ENCODE measurements around the gene GRWD1.

GRWD1 gene

GRCh38 chr19:48445606-48446481, at the start of gene GRWD1:
TSS of gene GRWD1 (plus strand) at chr19:48445983. CDS start at chr19:48446006, 23 bp downstream.
- DNase-seq (ENCODE audit: low read depth in 3 of 3), result peak; percentile 85 to 94 (median 92)

- DNase-seq (ENCODE audit: low read depth in 3 of 3), result no peak
Observed at GRCh38 chr19:48396016-48396823, 49.6 kb upstream of the GRWD1 start.

- no peak for DNase-seq (ENCODE audit: low read depth in 3 of 3)
Observed at GRCh38 chr19:48396824-48397176, 49.0 kb upstream of the GRWD1 start.

GRCh38 chr19:48397263-48398101, 48.3 kb upstream of the GRWD1 start:
- no peak for DNase-seq (ENCODE audit: low read depth in 3 of 3)

- DNase-seq (ENCODE audit: low read depth in 3 of 3), result no peak
Observed at GRCh38 chr19:48398102-48398374, 47.7 kb upstream of the GRWD1 start.

- peak; percentile 60 to 86 (median 65) for DNase-seq (ENCODE audit: low read depth in 3 of 3)
Observed at GRCh38 chr19:48398375-48399235, 47.2 kb upstream of the GRWD1 start.

- no peak for DNase-seq (ENCODE audit: low read depth in 3 of 3)
Observed at GRCh38 chr19:48400018-48400742, 45.6 kb upstream of the GRWD1 start.

GRCh38 chr19:48401287-48401686, 44.5 kb upstream of the GRWD1 start:
- DNase-seq (ENCODE audit: low read depth in 3 of 3), result no peak

- peak in 1 of 3 experiments; percentile 29 for DNase-seq (ENCODE audit: low read depth in 3 of 3)
Observed at GRCh38 chr19:48403606-48404005, 42.2 kb upstream of the GRWD1 start.

GRCh38 chr19:48405010-48405659, 40.6 kb upstream of the GRWD1 start:
- no peak for DNase-seq (ENCODE audit: low read depth in 3 of 3)

- no peak for DNase-seq (ENCODE audit: low read depth in 3 of 3)
Observed at GRCh38 chr19:48405850-48406249, 39.9 kb upstream of the GRWD1 start.

- DNase-seq (ENCODE audit: low read depth in 3 of 3), result no peak
Observed at GRCh38 chr19:48413879-48414587, 31.8 kb upstream of the GRWD1 start.

- peak; percentile 36 to 80 (median 48) for DNase-seq (ENCODE audit: low read depth in 3 of 3)
Observed at GRCh38 chr19:48415395-48415794, 30.4 kb upstream of the GRWD1 start.

- DNase-seq (ENCODE audit: low read depth in 3 of 3), result no peak
Observed at GRCh38 chr19:48415806-48416221, 30.0 kb upstream of the GRWD1 start.

GRCh38 chr19:48417421-48417820, 28.4 kb upstream of the GRWD1 start:
- DNase-seq (ENCODE audit: low read depth in 3 of 3), result no peak

GRCh38 chr19:48418317-48419064, 27.3 kb upstream of the GRWD1 start:
- no peak for DNase-seq (ENCODE audit: low read depth in 3 of 3)

GRCh38 chr19:48419158-48419920, 26.4 kb upstream of the GRWD1 start:
- peak; percentile 38 to 72 (median 45) for DNase-seq (ENCODE audit: low read depth in 3 of 3)

- DNase-seq (ENCODE audit: low read depth in 3 of 3), result no peak
Observed at GRCh38 chr19:48421548-48421947, 24.2 kb upstream of the GRWD1 start.
